ENCODE measurements around the gene SCN8A.

Gene SCN8A

GRCh38 chr12:51819736-51820525 is 228.9 kb downstream of the SCN8A start:
- no CpG with 5 or more reads among the region's 32 CpGs for WGBS (ENCODE audit: insufficient coverage, insufficient read length)
- Histone ChIP-seq H3K27me3 (ENCODE audit: control insufficient read depth, insufficient read depth, low read length) (peaks cover 2% of the 10 kb centered on the region; the same call in 1 of the 2 replicates), H3K4me1 (ENCODE audit: control insufficient read depth, insufficient read depth, low read length) (0 out of 2 replicates have a peak, but pooled peaks cover 1% of the 10 kb centered on the region), H3K36me3 (ENCODE audit: control insufficient read depth, insufficient read depth, low read length) (no peaks in the 10 kb centered on the region), H3K9me3 (ENCODE audit: control insufficient read depth, insufficient read depth, low read length) (no peaks in the 10 kb centered on the region), H3K27ac (ENCODE audit: low read length) (no peak overlapping the region), H3K4me3 (ENCODE audit: low read length) (peak overlapping the region; percentile 76; the same call in 1 of the 2 replicates)
- no peak for DNase-seq (ENCODE audit: low read depth, low spot score)

GRCh38 chr12:51820526-51821439 is 229.8 kb downstream of the SCN8A start:
- Histone ChIP-seq H3K36me3 (ENCODE audit: control insufficient read depth, insufficient read depth, low read length) (no peaks in the 10 kb centered on the region), H3K27me3 (ENCODE audit: control insufficient read depth, insufficient read depth, low read length) (no peaks in the 10 kb centered on the region), H3K4me1 (ENCODE audit: control insufficient read depth, insufficient read depth, low read length) (0 out of 2 replicates have a peak, but pooled peaks cover 1% of the 10 kb centered on the region), H3K9me3 (ENCODE audit: control insufficient read depth, insufficient read depth, low read length) (no peaks in the 10 kb centered on the region), H3K27ac (ENCODE audit: low read length) (no peak overlapping the region), H3K4me3 (ENCODE audit: low read length) (peak overlapping the region; percentile 76)
- peak; percentile 43 for DNase-seq (ENCODE audit: low read depth, low spot score)
- WGBS (ENCODE audit: insufficient coverage, insufficient read length) = no CpG with 5 or more reads among the region's 113 CpGs

GRCh38 chr12:51821440-51822260 is 230.6 kb downstream of the SCN8A start:
- Histone ChIP-seq H3K4me3 (ENCODE audit: low read length) (peak overlapping the region; percentile 76), H3K27ac (ENCODE audit: low read length) (no peak overlapping the region), H3K4me1 (ENCODE audit: control insufficient read depth, insufficient read depth, low read length) (0 out of 2 replicates have a peak, but pooled peaks cover 1% of the 10 kb centered on the region), H3K36me3 (ENCODE audit: control insufficient read depth, insufficient read depth, low read length) (no peaks in the 10 kb centered on the region), H3K9me3 (ENCODE audit: control insufficient read depth, insufficient read depth, low read length) (no peaks in the 10 kb centered on the region), H3K27me3 (ENCODE audit: control insufficient read depth, insufficient read depth, low read length) (no peaks in the 10 kb centered on the region)
- no peak for DNase-seq (ENCODE audit: low read depth, low spot score)
- WGBS (ENCODE audit: insufficient coverage, insufficient read length) = no CpG with 5 or more reads among the region's 101 CpGs

DNA sequence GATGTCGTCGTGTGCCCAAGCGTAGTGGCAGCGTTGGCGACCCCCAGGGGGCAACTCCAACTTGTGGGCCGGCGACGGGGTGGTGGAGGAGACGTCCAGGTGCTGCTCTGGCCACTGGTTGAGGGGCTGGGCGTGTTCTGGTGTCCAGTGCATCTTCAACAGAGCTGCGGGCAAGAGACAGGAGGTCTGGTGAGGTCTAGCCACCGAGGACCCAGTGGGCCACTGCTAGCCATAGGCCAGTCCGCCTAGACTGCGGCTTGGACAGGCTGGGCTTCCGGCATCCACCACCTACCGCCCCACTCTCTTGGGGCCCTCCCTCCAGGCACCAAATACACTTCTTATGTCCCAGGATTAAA is 231.2 kb downstream of the SCN8A start:
- DNase-seq (ENCODE audit: low read depth, low spot score) = no peak
- no CpG with 5 or more reads among the region's 16 CpGs for WGBS (ENCODE audit: insufficient coverage, insufficient read length)
- no peaks in the 10 kb centered on the region for H3K27me3 ChIP-seq (ENCODE audit: control insufficient read depth, insufficient read depth, low read length)
- no peak overlapping the region for H3K27ac ChIP-seq (ENCODE audit: low read length)
- 0 out of 2 replicates have a peak, but pooled peaks cover 1% of the 10 kb centered on the region for H3K4me1 ChIP-seq (ENCODE audit: control insufficient read depth, insufficient read depth, low read length)
- no peaks in the 10 kb centered on the region for H3K36me3 ChIP-seq (ENCODE audit: control insufficient read depth, insufficient read depth, low read length)
- H3K9me3 ChIP-seq (ENCODE audit: control insufficient read depth, insufficient read depth, low read length) = no peaks in the 10 kb centered on the region
- 0 out of 2 replicates have a peak overlapping the region, but pooled peaks have one; percentile 5 for H3K4me3 ChIP-seq (ENCODE audit: low read length)

DNA sequence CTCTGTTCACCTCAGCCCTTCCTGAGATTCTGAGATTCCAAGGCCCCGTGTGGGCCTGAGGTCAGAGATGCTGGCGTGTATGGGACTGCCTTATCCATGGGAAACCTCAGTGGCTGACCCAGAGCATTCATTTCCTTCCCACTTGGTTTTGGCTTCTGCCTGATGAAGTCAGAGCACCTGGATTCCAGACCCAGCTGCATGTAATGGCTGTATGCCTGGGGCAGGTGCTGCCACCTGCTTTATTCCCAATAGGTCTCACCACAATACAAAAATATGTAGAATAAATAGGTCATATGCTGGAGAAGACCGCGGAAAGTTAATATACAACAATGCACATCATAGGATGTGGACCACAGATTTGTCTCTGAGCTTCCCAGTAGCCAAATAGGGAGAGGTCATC is 231.9 kb downstream of the SCN8A start:
- no CpG with 5 or more reads among the region's 4 CpGs for WGBS (ENCODE audit: insufficient coverage, insufficient read length)
- Histone ChIP-seq H3K4me1 (ENCODE audit: control insufficient read depth, insufficient read depth, low read length) (peaks cover 5% of the 10 kb centered on the region; the same call in 1 of the 2 replicates), H3K4me3 (ENCODE audit: low read length) (no peak overlapping the region), H3K36me3 (ENCODE audit: control insufficient read depth, insufficient read depth, low read length) (no peaks in the 10 kb centered on the region), H3K27me3 (ENCODE audit: control insufficient read depth, insufficient read depth, low read length) (no peaks in the 10 kb centered on the region), H3K9me3 (ENCODE audit: control insufficient read depth, insufficient read depth, low read length) (no peaks in the 10 kb centered on the region), H3K27ac (ENCODE audit: low read length) (no peak overlapping the region)
- DNase-seq (ENCODE audit: low read depth, low spot score) = no peak

DNA sequence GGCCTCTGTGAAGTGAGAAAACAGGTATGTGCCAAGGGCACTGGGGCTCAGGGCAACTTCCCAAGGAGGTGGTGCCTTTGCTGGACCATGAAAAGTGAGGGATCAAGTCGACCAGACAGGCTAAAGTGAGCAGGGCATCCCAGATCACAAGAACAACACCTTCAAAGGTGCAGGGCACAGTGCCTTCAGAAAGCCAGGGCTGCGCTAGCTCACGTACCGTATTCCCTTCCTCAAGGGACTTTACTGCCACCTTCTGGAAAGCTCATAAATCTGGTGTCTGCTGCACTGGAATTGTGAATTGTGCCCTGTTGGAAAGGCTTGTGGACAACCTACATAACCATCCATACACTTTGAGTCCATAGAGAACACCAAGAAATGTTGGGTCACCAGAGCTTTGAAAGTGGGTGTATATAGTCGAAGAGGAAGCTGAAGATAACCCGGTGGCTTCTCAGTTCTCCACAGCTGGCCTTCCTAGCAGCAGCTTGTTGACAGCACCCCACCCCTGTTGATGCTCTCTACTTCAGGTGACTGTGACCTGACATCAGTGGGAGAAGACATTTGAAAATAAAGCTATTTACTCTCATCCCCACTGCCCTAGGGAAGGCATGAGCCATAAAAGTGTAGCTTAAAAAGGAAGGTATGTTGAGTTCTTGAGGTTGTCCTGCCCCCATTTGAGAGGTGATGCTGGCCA is 233.0 kb downstream of the SCN8A start:
- DNase-seq (ENCODE audit: low read depth, low spot score) = no peak
- no CpG with 5 or more reads among the region's 6 CpGs for WGBS (ENCODE audit: insufficient coverage, insufficient read length)
- no peaks in the 10 kb centered on the region for H3K9me3 ChIP-seq (ENCODE audit: control insufficient read depth, insufficient read depth, low read length)
- H3K4me1 ChIP-seq (ENCODE audit: control insufficient read depth, insufficient read depth, low read length) = peaks cover 9% of the 10 kb centered on the region
- no peaks in the 10 kb centered on the region for H3K27me3 ChIP-seq (ENCODE audit: control insufficient read depth, insufficient read depth, low read length)
- no peak overlapping the region for H3K4me3 ChIP-seq (ENCODE audit: low read length)
- no peak overlapping the region for H3K27ac ChIP-seq (ENCODE audit: low read length)
- no peaks in the 10 kb centered on the region for H3K36me3 ChIP-seq (ENCODE audit: control insufficient read depth, insufficient read depth, low read length)

DNA sequence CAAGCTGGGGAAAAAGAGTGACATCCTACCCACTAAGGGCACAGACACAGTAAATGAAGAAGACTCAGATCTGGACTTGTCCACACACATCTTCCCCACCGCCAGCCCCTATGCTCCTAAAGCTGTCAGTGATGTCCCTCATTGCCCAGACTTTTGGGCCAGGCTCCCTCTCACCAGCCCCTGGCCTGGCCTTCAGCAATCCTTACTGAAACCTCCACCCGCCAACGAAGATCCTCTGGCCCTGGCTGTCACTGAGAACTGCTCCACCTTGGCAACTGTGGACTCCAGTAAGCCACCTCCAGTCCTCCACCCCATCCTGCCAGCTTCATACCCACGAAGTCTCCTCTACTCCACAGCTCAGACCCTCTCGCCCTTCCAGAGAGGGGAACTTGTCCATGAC is 234.2 kb downstream of the SCN8A start:
- Histone ChIP-seq H3K27me3 (ENCODE audit: control insufficient read depth, insufficient read depth, low read length) (no peaks in the 10 kb centered on the region), H3K4me1 (ENCODE audit: control insufficient read depth, insufficient read depth, low read length) (peaks cover 14% of the 10 kb centered on the region), H3K9me3 (ENCODE audit: control insufficient read depth, insufficient read depth, low read length) (no peaks in the 10 kb centered on the region), H3K4me3 (ENCODE audit: low read length) (no peak overlapping the region), H3K36me3 (ENCODE audit: control insufficient read depth, insufficient read depth, low read length) (no peaks in the 10 kb centered on the region), H3K27ac (ENCODE audit: low read length) (no peak overlapping the region)
- DNase-seq (ENCODE audit: low read depth, low spot score) = no peak
- WGBS (ENCODE audit: insufficient coverage, insufficient read length) = no CpG with 5 or more reads among the region's 5 CpGs

DNA sequence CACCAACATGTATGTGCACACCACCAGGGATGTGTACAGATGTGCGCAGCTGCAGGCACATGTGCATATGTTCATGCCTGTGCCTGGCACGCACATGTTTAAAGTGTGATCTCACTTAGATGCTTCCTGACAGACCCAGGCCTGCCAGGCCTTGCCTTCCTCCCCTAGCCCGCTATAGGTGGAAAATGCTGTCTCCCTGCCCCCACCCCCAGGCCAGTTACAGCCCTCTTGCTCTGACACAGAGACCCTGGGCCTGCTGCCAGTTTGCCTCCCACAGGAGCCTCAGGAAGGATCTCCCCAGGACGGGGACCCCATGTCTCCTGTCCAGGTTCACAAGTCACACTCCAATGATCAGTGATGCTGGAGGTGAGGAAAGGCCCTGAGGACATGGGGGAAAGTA is 235.8 kb downstream of the SCN8A start:
- no peak for DNase-seq (ENCODE audit: low read depth, low spot score)
- H3K27me3 ChIP-seq (ENCODE audit: control insufficient read depth, insufficient read depth, low read length) = no peaks in the 10 kb centered on the region
- H3K4me1 ChIP-seq (ENCODE audit: control insufficient read depth, insufficient read depth, low read length) = peaks cover 16% of the 10 kb centered on the region
- no peaks in the 10 kb centered on the region for H3K36me3 ChIP-seq (ENCODE audit: control insufficient read depth, insufficient read depth, low read length)
- no CpG with 5 or more reads among the region's 4 CpGs for WGBS (ENCODE audit: insufficient coverage, insufficient read length)
- no peaks in the 10 kb centered on the region for H3K9me3 ChIP-seq (ENCODE audit: control insufficient read depth, insufficient read depth, low read length)
- H3K27ac ChIP-seq (ENCODE audit: low read length) = no peak overlapping the region
- H3K4me3 ChIP-seq (ENCODE audit: low read length) = no peak overlapping the region

- no peaks in the 10 kb centered on the region for H3K9me3 ChIP-seq (ENCODE audit: control insufficient read depth, insufficient read depth, low read length)
- DNase-seq (ENCODE audit: low read depth, low spot score) = no peak
- no peak overlapping the region for H3K4me3 ChIP-seq (ENCODE audit: low read length)
- no peaks in the 10 kb centered on the region for H3K27me3 ChIP-seq (ENCODE audit: control insufficient read depth, insufficient read depth, low read length)
- H3K27ac ChIP-seq (ENCODE audit: low read length) = no peak overlapping the region
- no CpG with 5 or more reads among the region's 11 CpGs for WGBS (ENCODE audit: insufficient coverage, insufficient read length)
- H3K4me1 ChIP-seq (ENCODE audit: control insufficient read depth, insufficient read depth, low read length) = peaks cover 15% of the 10 kb centered on the region
- H3K36me3 ChIP-seq (ENCODE audit: control insufficient read depth, insufficient read depth, low read length) = no peaks in the 10 kb centered on the region
Measured at GRCh38 chr12:51827925-51828818, 237.1 kb downstream of the SCN8A start.

Data from iPS DF 6.9 (cell line).